NCI-H524 (cell line): ENCODE results near the gene ZIC4.

Experiments used
- DNase-seq, 2 experiments: peaks; one replicate each; lab custom pipeline; 2025; lab: John Stamatoyannopoulos, UW

Gene ZIC4

DNA sequence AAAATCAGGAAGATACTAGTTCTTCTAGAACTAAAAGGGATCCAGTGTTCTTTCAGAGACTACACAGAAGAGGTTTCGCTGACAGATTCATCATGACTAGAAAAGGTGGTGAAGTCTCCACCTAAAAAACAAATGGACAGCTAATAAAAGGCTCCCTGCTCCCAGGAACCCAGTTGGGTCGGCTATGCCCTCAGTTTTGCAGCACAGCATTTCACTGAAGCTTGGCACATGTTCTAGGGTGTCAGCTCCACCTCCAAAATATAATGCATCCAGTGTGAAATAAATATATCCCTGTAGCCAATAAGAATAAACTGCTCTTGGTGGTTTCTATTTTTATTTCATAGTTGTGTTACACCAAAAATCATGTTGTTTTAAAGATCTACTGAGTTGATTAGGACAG, 55.0 kb downstream of the ZIC4 start:
- DNase-seq: no peak

DNA sequence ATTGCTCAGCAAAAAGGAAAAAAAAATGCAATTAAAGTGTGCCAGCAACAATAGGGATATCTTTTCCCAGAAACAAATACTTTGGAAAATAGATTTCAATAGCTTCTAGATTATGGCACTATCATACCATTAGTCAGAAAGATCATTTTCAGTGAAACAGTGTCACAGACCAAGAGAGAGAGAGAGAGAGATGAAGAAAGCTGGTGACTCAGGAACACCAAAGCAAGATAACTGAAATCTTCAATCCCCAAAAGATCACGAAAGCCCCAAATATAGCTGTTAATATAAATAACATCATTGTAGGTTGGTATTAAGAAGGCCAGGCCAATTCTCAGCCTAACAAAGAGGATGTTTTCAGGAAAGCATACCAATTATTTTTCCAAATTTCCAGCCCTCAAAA, 57.4 kb downstream of the ZIC4 start:
- no peak for DNase-seq

DNA sequence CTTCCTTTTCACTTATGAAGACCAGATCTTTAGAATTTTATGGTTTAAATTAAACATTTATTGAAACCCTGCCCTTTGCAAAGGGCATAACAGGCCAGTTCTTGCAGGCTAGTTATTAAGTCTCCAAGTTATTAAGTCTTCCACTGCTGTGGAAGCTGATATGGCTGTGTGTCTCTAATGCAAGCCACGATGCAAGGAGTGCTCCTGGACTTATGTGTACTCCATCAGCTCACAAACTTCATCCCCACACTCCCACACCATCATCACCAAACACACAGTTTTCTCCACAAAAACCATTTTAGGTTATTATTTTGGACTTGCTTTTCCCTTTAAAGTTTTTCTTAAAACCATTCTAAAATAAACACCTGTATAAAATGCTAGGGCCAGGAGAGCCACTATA, 62.4 kb downstream of the ZIC4 start:
- no peak for DNase-seq

DNA sequence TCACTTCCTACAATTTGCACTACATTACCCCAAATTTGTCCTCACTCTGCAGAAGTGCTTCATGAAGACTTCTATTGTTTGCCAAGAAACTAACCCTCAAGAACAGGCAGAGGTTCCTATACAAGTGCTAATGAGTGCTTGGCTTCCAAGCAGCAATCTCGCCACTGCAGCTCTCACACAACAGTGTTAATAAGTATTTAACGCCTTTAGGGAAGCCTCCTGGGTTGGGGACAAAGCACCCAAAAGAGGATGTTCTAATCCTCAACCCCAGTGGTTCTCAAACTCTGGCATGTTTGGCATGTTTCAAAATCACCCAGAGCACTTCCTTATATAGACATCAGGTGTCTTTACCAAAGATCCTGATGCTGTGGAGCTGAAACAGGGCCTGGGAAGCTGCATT, 64.6 kb downstream of the ZIC4 start:
- DNase-seq: no peak

DNA sequence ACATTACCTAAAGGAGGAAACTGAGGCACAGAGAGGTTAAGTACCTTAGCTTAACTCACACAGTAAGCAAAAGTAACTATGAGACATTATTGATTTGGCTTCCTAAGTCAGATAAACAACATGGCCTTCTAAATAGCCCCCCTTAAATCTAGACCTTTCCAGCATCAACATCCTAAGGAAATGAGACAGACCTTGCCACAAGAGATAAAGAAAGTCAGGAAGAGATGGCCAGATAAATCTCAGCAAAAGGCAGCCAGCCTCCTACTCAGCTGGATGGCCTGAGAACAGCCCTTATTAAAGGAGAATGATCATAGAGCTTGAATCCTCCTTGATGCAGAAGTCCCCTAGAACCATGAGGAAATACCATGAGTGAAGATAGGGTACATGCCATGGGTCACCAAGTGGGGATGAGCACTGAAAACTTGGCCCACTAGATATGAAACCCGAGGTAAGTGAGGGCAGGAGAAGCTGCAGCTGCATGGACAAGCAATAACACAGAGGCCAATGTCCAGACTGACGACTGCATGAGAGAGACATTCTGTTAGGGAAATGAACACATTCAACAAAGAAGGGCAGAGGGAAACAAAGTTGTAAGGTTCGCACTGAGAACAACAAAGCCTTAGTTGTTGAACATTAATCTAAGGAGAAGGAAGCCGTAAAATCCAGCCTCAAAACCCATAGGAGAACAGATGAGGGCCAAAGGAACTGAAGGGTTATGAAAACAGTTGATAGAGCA, 69.6 kb downstream of the ZIC4 start:
- no peak for DNase-seq
